Gastrocnemius medialis (tissue), 4 donors: ENCODE measurements around the gene PDXDC1.
"Not testable (repeated sequence)": the region's sequence is repeated elsewhere in the genome, so short reads cannot be mapped to it uniquely, and the experiment has no call there.

Experiments used
- CTCF ChIP-seq, 5 experiments: fragments of 450-650 bp in 3 of 5; fragments of 200-600 bp in 2 of 5; sonication (generic) in 2 of 5; IDR thresholded peaks in 4 of 5; conservative IDR thresholded peaks in 1 of 5; 1 replicate in 4 of 5; 2 replicates in 1 of 5; pipeline ENCODE4 v1.5.1; 2016 to 2019; ENCODE audit warnings: antibody characterized with exemption in 5 of 5, mild to moderate bottlenecking in 3 of 5, moderate library complexity in 3 of 5
- POLR2A ChIP-seq, 2 donors: fragments of 450-650 bp; IDR thresholded peaks; one replicate each; pipeline ENCODE4 v1.6.1; 2017; ENCODE audit warnings: antibody characterized with exemption in 2 of 2, mild to moderate bottlenecking in 2 of 2, moderate library complexity in 2 of 2

GRCh38 chr16:15080883-15081282 is 106.1 kb downstream of the PDXDC1 start:
- TF ChIP-seq CTCF (IDR thresholded peaks at IDR 0.05 in 4 of 5, conservative IDR thresholded peaks at IDR 0.05 in 1 of 5); POLR2A (IDR thresholded peaks at IDR 0.05): not testable (repeated sequence)
